ENCODE results near the gene AQR.

DNA sequence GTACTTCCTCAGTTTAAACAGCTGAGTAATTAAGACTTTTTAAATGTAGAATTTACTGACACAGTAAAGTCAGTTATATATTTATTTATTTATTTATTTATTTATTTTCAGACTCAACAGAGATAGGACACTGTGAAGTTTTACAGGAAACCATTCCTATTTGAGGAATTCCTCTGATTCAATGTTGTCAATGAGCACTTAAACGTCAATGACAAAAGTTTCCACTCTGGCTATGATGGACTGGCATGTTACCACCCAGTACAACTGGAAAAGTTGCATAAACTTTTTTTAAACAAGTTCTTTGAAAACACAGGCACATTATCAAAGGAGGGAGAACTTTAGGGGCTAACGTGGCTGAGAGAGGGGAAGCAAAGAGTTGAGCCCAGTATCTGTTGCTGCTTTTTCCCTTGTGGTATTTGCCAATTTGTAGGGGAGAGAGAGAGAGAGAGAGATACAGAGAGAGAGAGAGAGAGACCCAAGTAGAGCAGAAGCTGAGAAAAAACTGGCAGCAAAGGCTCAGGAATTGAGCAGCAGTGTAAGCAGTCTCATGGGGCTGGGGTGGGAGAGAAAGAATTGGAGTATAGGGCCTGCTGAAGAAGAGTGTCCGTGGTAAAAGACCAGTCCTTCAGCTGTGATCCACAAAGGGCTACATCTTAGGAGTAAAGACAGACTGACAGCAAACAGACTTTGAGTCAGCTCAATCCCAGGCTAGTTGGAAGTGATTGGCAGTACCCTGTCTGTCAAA, 155.9 kb downstream of the AQR start:
- TF ChIP-seq, protein P1, sequence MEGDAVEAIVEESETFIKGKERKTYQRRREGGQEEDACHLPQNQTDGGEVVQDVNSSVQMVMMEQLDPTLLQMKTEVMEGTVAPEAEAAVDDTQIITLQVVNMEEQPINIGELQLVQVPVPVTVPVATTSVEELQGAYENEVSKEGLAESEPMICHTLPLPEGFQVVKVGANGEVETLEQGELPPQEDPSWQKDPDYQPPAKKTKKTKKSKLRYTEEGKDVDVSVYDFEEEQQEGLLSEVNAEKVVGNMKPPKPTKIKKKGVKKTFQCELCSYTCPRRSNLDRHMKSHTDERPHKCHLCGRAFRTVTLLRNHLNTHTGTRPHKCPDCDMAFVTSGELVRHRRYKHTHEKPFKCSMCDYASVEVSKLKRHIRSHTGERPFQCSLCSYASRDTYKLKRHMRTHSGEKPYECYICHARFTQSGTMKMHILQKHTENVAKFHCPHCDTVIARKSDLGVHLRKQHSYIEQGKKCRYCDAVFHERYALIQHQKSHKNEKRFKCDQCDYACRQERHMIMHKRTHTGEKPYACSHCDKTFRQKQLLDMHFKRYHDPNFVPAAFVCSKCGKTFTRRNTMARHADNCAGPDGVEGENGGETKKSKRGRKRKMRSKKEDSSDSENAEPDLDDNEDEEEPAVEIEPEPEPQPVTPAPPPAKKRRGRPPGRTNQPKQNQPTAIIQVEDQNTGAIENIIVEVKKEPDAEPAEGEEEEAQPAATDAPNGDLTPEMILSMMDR (IDR thresholded peaks at IDR 0.05; ENCODE audit: insufficient read depth, low read length): no peak
- TF ChIP-seq SPI1 (IDR thresholded peaks at IDR 0.05; ENCODE audit: borderline replicate concordance, low read depth): no peak

Measured in HL-60 (cell line).